Measurements from ENCODE around the gene SPO11. TPM values are rescaled to one million over a fixed set of nuclear protein-coding genes. Genes with fewer than 3 reads are reported as not detected.

The SPO11 gene
- total RNA-seq, 1 experiment from 2014 or later = not detected

DNA sequence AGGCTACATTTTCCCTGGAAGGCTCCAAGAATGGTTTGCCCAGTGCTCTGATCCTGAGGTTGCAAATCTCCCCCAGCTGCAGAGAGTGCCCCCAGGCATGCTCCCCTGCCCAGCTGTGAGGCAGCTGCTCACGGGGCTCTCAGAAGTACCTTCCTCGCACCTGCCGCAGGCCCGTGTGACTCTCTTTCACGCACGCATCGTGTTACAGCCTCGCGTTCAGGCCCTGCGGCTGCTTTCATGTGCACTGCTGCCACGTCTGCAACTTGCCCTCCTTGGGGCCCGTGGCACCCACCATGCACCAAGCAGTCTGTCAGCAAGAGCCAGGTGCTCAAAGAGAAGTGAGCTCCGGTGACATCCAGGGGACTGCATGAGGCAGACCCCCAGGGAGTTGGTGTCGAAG, 28.6 kb upstream of the SPO11 start:
- Mint-ChIP-seq H3K36me3 (ENCODE audit: insufficient read depth, unreplicated experiment) (no peaks in the 10 kb centered on the region), H3K9me3 (ENCODE audit: unreplicated experiment) (no peaks in the 10 kb centered on the region), H3K27me3 (ENCODE audit: insufficient read depth, unreplicated experiment) (peaks cover 34% of the 10 kb centered on the region), H3K4me1 (ENCODE audit: insufficient read depth, unreplicated experiment) (no peaks in the 10 kb centered on the region), H3K4me3 (ENCODE audit: unreplicated experiment) (no peak overlapping the region), H3K27ac (ENCODE audit: low read depth, unreplicated experiment) (no peak overlapping the region)
- DNase-seq (ENCODE audit: unreplicated experiment) = no peak
- TF ChIP-seq, protein P1, sequence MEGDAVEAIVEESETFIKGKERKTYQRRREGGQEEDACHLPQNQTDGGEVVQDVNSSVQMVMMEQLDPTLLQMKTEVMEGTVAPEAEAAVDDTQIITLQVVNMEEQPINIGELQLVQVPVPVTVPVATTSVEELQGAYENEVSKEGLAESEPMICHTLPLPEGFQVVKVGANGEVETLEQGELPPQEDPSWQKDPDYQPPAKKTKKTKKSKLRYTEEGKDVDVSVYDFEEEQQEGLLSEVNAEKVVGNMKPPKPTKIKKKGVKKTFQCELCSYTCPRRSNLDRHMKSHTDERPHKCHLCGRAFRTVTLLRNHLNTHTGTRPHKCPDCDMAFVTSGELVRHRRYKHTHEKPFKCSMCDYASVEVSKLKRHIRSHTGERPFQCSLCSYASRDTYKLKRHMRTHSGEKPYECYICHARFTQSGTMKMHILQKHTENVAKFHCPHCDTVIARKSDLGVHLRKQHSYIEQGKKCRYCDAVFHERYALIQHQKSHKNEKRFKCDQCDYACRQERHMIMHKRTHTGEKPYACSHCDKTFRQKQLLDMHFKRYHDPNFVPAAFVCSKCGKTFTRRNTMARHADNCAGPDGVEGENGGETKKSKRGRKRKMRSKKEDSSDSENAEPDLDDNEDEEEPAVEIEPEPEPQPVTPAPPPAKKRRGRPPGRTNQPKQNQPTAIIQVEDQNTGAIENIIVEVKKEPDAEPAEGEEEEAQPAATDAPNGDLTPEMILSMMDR (IDR thresholded peaks at IDR 0.05; ENCODE audit: unreplicated experiment) = no peak
- CTCF ChIA-PET = interaction anchor here (1.0 kb wide), 1 partner anchor 11 kb away, joined by 3 read pairs; no protein-coding TSS in a partner anchor
- intact Hi-C loops (cut with micrococcal nuclease) = no loop called here
- POLR2A ChIA-PET = no interaction called here
- BruUV-seq (replicated peaks) = no TSS peak

DNA sequence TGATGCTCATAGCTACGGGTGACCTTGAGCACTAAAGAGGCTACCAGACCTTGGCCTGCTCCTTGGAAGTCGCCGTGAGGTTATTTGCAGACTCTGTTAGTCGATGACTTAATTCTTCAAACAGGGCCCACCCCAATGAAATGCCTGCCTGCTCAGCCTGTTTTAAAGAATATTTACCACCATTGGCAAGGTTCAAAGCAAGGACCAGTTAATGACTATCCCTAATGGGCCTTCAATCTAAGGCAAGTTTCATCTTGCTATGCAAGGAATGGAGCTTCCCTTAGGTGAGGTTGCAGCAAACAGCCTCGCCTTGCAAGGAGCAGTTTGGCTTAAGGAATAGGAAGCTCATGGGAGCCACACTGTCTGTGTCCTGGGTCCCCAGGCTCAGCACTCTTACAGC, 22.9 kb upstream of the SPO11 start:
- TF ChIP-seq, protein P1 (IDR thresholded peaks at IDR 0.05; ENCODE audit: unreplicated experiment) = no peak
- ChIA-PET CTCF (interaction anchor here (1.9 kb wide), 1 partner anchor 217 kb away, joined by 8 read pairs; no protein-coding TSS in a partner anchor), POLR2A (interaction anchor here (1.6 kb wide), 1 partner anchor 16 kb away, joined by 5 read pairs; no protein-coding TSS in a partner anchor)
- no peaks in the 10 kb centered on the region for H3K9me3 Mint-ChIP-seq (ENCODE audit: unreplicated experiment)
- H3K27ac Mint-ChIP-seq (ENCODE audit: low read depth, unreplicated experiment) = no peak overlapping the region
- no peak overlapping the region for H3K4me3 Mint-ChIP-seq (ENCODE audit: unreplicated experiment)
- no peaks in the 10 kb centered on the region for H3K36me3 Mint-ChIP-seq (ENCODE audit: insufficient read depth, unreplicated experiment)
- intact Hi-C loops (cut with micrococcal nuclease) = no loop called here
- no peak for DNase-seq (ENCODE audit: unreplicated experiment)
- peaks cover 25% of the 10 kb centered on the region for H3K27me3 Mint-ChIP-seq (ENCODE audit: insufficient read depth, unreplicated experiment)
- H3K4me1 Mint-ChIP-seq (ENCODE audit: insufficient read depth, unreplicated experiment) = no peaks in the 10 kb centered on the region
- no TSS peak for BruUV-seq (replicated peaks)

DNA sequence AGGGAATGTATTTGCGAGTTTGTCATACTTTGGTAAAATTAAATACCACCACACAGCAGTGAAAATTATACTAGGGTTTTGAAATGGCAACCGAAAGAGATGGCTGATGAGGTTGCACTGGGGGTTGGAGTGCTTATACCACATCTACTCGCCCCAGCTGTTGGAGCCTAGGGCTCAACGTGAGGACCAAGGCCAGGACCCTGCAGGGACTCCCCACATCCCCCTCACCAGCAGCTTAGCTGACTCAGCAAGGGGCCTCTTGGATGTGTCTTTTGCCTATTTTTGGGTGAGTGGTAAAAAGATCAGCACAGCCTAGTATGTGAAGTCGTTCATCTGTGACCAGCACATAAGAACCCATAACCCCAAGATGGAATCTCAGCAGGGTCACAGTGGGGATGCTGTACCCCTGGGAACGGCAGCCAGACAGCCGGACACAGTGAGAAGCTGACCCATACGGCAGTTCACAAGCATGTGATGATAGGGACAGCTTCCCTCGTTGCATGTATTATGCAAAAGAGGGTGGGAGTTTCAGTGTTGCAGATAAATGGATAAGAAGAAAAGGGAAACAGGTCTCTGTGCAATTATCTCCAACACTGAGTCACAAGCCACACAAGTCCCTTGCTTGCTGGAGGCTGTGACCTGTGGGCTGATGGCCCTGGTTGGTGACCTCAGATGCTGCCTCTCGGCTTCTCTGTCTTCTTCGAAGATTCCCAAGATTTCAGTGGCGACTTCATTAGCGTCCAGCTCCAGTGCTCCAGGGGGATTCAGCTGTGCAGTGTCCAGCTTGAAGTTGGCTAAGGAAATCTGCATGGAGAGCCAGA, 20.9 kb upstream of the SPO11 start:
- Mint-ChIP-seq H3K9me3 (ENCODE audit: unreplicated experiment) (no peaks in the 10 kb centered on the region), H3K27ac (ENCODE audit: low read depth, unreplicated experiment) (no peak overlapping the region), H3K36me3 (ENCODE audit: insufficient read depth, unreplicated experiment) (no peaks in the 10 kb centered on the region), H3K4me1 (ENCODE audit: insufficient read depth, unreplicated experiment) (no peaks in the 10 kb centered on the region), H3K27me3 (ENCODE audit: insufficient read depth, unreplicated experiment) (peaks cover 23% of the 10 kb centered on the region), H3K4me3 (ENCODE audit: unreplicated experiment) (no peak overlapping the region)
- TF ChIP-seq, protein P1 (IDR thresholded peaks at IDR 0.05; ENCODE audit: unreplicated experiment) = no peak
- CTCF ChIA-PET = interaction anchor here (1.0 to 1.2 kb wide), 2 partner anchors 24 to 95 kb away, joined by 3 read pairs; no protein-coding TSS in a partner anchor
- POLR2A ChIA-PET = no interaction called here
- no peak for DNase-seq (ENCODE audit: unreplicated experiment)
- intact Hi-C loops (cut with micrococcal nuclease) = no loop called here
- no TSS peak for BruUV-seq (replicated peaks)

DNA sequence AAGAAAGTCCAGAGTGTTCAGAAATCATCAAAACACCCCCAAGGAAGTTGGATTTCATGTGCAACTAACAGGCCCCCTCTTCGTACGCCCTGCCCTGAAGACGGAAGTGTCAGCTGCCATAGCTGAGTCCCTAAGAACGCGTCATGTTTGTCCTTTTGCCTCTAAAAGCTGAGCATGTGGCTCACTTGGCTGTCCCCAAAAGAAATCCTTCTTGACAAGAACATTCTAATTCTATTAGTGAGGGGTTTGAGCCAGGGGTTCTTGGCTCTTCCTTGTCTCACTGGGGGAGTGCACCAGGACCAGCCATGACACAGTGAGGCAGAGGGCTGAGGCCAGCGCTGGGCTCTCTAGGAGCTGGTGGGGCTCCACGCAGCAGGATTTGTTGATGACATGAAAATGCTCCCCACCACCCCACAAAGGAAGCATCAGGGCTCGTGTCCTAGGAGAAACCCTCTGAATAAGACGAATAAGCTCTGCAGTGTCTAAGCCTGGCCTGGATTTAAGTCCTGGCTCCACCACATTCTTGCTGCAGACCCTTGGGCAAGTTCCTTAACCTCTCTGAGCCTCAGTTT, 20.0 kb upstream of the SPO11 start:
- Mint-ChIP-seq H3K4me1 (ENCODE audit: insufficient read depth, unreplicated experiment) (no peaks in the 10 kb centered on the region), H3K9me3 (ENCODE audit: unreplicated experiment) (no peaks in the 10 kb centered on the region), H3K36me3 (ENCODE audit: insufficient read depth, unreplicated experiment) (no peaks in the 10 kb centered on the region), H3K27me3 (ENCODE audit: insufficient read depth, unreplicated experiment) (peaks cover 23% of the 10 kb centered on the region), H3K4me3 (ENCODE audit: unreplicated experiment) (no peak overlapping the region), H3K27ac (ENCODE audit: low read depth, unreplicated experiment) (no peak overlapping the region)
- CTCF ChIA-PET = interaction anchor here (0.6 kb wide), 1 partner anchor 346 kb away, joined by 3 read pairs; no protein-coding TSS in a partner anchor
- TF ChIP-seq, protein P1 (IDR thresholded peaks at IDR 0.05; ENCODE audit: unreplicated experiment) = no peak
- no TSS peak for BruUV-seq (replicated peaks)
- DNase-seq (ENCODE audit: unreplicated experiment) = no peak
- POLR2A ChIA-PET = no interaction called here
- intact Hi-C loops (cut with micrococcal nuclease) = no loop called here
